ENCODE measurements around the gene OFD1. TPM values are rescaled to one million over a fixed set of nuclear protein-coding genes. Genes with fewer than 3 reads are reported as not detected.
"Not testable (repeated sequence)": the region's sequence is repeated elsewhere in the genome, so short reads cannot be mapped to it uniquely, and the experiment has no call there.

Gene OFD1
- polyA plus RNA-seq, 1 donor from 2014 or later, result 47.9 TPM

DNA sequence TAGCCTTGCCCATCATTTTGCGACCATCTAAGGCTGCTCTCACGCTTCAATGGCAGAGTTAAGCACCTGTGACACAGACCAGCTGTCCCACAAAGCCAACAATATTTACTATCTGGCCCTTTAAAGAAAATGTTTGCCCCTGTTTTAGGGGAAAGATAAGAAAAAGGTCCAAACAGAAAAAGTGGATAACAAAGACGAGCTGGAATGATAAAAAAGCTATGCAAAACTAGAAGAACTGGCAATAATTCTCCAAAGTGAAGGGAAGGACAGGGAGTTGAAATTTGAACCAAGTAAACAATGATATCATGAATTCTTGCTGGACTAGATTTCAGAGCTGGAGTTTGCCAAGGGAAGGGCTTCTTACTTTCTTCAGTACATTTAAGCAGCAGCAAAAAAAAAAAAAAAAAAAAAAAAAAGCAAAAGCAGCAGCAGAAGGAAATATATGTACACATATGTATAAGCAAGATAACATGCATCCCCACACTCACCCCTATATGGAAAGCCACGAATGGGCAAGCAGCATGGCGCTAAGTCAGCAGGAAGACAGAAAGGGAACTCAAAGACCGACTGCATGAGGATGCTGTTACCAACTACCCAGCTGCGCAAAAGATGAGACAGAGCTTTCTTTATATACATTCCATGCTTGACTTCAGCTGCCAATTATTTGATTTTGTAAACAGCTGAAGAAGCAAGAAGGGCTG is 12.6 kb upstream of the OFD1 start:
- Mint-ChIP-seq H3K4me1 (peaks cover 15 to 30% (median 27%) of the 10 kb centered on the region in 3 donors), H3K27me3 (peaks cover 1% of the 10 kb centered on the region), H3K27ac (peak overlapping the region in 2 of 3 donors; percentile 17 to 23), H3K4me3 (peak overlapping the region in 1 of 4 donors; percentile 67), H3K36me3 (peaks cover 10% of the 10 kb centered on the region), H3K9me3 (no peaks in the 10 kb centered on the region)

GRCh38 chrX:13724878-13725277 is 9.7 kb upstream of the OFD1 start:
- Mint-ChIP-seq H3K36me3 (peaks cover 11% of the 10 kb centered on the region), H3K4me1 (peaks cover 31 to 44% (median 43%) of the 10 kb centered on the region in 3 donors)
- not testable (repeated sequence) for H3K27ac Mint-ChIP-seq, H3K9me3 Mint-ChIP-seq, H3K4me3 Mint-ChIP-seq, H3K27me3 Mint-ChIP-seq

DNA sequence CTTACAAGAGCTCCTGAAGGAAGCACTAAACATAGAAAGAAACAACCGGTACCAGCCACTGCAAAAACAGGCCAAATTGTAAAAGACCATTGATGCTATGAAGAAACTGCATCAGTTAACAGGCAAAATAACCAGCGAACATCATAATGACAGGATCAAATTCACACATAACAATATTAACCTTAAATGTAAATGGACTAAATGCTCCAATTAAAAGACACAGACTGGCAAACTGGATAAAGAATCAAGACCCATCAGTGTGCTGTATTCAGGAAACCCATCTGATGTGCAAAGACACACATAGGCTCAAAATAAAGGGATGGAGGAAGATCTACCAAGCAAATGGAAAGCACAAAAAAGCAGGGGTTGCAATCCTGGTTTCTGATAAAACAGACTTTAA is 8.0 kb upstream of the OFD1 start:
- peaks cover 16% of the 10 kb centered on the region for H3K36me3 Mint-ChIP-seq
- not testable (repeated sequence) for H3K9me3 Mint-ChIP-seq, H3K4me3 Mint-ChIP-seq, H3K27ac Mint-ChIP-seq, H3K27me3 Mint-ChIP-seq
- peaks cover 33 to 51% (median 45%) of the 10 kb centered on the region in 3 donors for H3K4me1 Mint-ChIP-seq

DNA sequence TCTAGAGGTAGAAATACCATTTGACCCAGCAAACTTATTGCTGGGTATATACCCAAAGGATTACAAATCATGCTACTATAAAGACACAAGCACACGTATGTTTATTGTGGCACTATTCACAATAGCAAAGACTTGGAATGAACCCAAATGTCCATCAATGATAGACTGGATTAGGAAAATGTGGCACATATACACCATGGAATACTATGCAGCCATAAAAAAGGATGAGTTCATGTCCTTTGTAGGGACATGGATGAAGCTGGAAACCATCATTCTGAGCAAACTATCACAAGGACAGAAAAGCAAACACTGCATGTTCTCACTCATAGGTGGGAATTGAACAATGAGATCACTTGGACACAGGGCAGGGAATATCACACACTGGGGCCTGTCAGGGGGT is 4.0 kb upstream of the OFD1 start:
- H3K9me3 Mint-ChIP-seq, H3K27me3 Mint-ChIP-seq: not testable (repeated sequence)
- H3K4me3 Mint-ChIP-seq, result peak overlapping the region in 1 of 4 donors; percentile 13
- peaks cover 11% of the 10 kb centered on the region for H3K36me3 Mint-ChIP-seq
- H3K27ac Mint-ChIP-seq, result peak overlapping the region in 1 of 3 donors; percentile 22
- peaks cover 44 to 60% (median 48%) of the 10 kb centered on the region in 3 donors for H3K4me1 Mint-ChIP-seq

- no peaks in the 10 kb centered on the region for H3K27me3 Mint-ChIP-seq
- H3K36me3 Mint-ChIP-seq, result peaks cover 13% of the 10 kb centered on the region
- peaks cover 0 to 2% (median 0%) of the 10 kb centered on the region in 3 donors for H3K9me3 Mint-ChIP-seq
- H3K4me3 Mint-ChIP-seq, result peak overlapping the region; percentile 62 to 98 (median 95)
- peak overlapping the region in 1 of 3 donors; percentile 3 for H3K27ac Mint-ChIP-seq
- H3K4me1 Mint-ChIP-seq, result peaks cover 43 to 58% (median 44%) of the 10 kb centered on the region in 3 donors
Observed at GRCh38 chrX:13732246-13733067, 2.1 kb upstream of the OFD1 start.

DNA sequence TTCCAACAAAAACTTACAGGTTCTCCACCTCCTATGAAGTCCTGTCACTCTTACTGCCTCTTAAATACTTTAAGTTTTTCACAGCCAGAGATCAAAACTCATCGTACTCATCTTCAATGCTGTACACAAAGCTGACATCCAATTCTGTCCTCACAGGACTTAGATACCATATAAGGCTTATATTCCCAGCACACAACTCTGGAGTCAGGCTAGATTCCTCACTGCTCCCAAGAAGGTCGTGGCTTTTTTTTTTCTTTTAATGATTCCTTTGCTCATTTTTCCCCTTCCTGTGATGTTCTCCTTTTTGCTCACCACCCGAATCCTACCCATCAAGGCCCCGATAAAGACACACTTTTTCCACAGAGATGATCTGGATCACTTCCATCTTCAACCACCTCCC is 1.0 kb upstream of the OFD1 start:
- H3K27me3 Mint-ChIP-seq, result no peaks in the 10 kb centered on the region
- H3K27ac Mint-ChIP-seq, result peak overlapping the region; percentile 78 to 99 (median 98)
- H3K4me3 Mint-ChIP-seq, result peak overlapping the region; percentile 92 to 98 (median 95)
- H3K4me1 Mint-ChIP-seq, result peaks cover 38 to 49% (median 38%) of the 10 kb centered on the region in 3 donors
- peaks cover 0 to 2% (median 0%) of the 10 kb centered on the region in 3 donors for H3K9me3 Mint-ChIP-seq
- H3K36me3 Mint-ChIP-seq, result peaks cover 13% of the 10 kb centered on the region

- Mint-ChIP-seq H3K27ac (peak overlapping the region; percentile 54 to 84 (median 84)), H3K36me3 (peaks cover 10% of the 10 kb centered on the region), H3K9me3 (no peaks in the 10 kb centered on the region), H3K4me3 (peak overlapping the region in 3 of 4 donors; percentile 72 to 85 (median 78)), H3K27me3 (no peaks in the 10 kb centered on the region), H3K4me1 (peaks cover 24 to 27% (median 26%) of the 10 kb centered on the region in 3 donors)
Observed at GRCh38 chrX:13741695-13742094, 7.1 kb downstream of the OFD1 start.

DNA sequence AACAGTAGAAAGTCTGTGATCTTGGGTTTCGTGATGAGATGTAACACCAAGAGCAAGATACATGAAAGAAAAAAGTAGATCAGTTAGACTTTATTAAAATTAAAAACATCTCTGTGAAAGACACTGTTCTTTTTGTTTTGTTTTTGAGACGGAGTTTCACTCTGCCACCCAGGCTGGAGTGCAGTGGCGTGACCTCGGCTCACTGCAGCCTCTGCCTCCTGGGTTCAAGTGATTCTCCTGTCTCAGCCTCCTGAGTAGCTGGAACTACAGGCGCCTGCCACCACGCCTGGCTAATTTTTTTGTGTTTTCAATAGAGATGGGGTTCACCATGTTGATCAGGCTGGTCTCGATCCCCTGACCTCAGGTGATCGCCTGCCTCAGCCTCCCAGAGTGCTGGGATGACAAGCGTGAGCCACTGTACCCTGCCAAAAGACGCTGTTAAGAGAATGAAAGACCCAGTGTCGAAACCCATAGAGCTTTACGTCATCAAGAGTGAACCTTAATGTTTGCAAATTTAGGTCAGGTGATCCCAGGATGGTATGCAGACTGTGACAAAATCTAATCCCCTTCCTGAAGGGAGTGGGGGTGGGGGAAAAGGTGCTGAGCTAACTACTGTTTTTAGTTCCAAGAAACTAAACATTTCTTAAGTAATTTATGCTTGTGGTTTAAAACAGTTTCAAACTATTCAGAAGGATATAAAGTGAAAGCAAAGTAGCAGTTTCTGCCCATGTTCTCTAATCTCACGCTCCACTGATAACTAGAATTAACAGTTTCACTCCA is 8.0 kb downstream of the OFD1 start:
- Mint-ChIP-seq H3K27ac (peak overlapping the region; percentile 84 to 98 (median 84)), H3K27me3 (no peaks in the 10 kb centered on the region), H3K4me1 (peaks cover 21 to 27% (median 22%) of the 10 kb centered on the region in 3 donors), H3K36me3 (peaks cover 9% of the 10 kb centered on the region), H3K4me3 (peak overlapping the region; percentile 72 to 90 (median 87)), H3K9me3 (no peaks in the 10 kb centered on the region)

GRCh38 chrX:13747836-13748235 is 13.3 kb downstream of the OFD1 start:
- Mint-ChIP-seq H3K27me3 (no peaks in the 10 kb centered on the region), H3K27ac (no peak overlapping the region), H3K36me3 (peaks cover 11% of the 10 kb centered on the region), H3K4me1 (peaks cover 22 to 29% (median 29%) of the 10 kb centered on the region in 3 donors), H3K9me3 (no peaks in the 10 kb centered on the region), H3K4me3 (no peak overlapping the region)

- Mint-ChIP-seq H3K4me1 (peaks cover 21 to 31% (median 27%) of the 10 kb centered on the region in 3 donors), H3K4me3 (no peak overlapping the region), H3K27ac (peak overlapping the region in 1 of 3 donors; percentile 43), H3K9me3 (no peaks in the 10 kb centered on the region), H3K27me3 (no peaks in the 10 kb centered on the region), H3K36me3 (peaks cover 10% of the 10 kb centered on the region)
Observed at GRCh38 chrX:13748486-13748885, 13.9 kb downstream of the OFD1 start.

GRCh38 chrX:13750204-13750603 is 15.7 kb downstream of the OFD1 start:
- Mint-ChIP-seq H3K36me3 (peaks cover 5% of the 10 kb centered on the region), H3K4me3 (no peak overlapping the region), H3K27ac (peak overlapping the region in 2 of 3 donors; percentile 23 to 24), H3K4me1 (peaks cover 26 to 33% (median 29%) of the 10 kb centered on the region in 3 donors), H3K9me3 (no peaks in the 10 kb centered on the region), H3K27me3 (no peaks in the 10 kb centered on the region)

- peak overlapping the region in 1 of 3 donors; percentile 26 for H3K27ac Mint-ChIP-seq
- peaks cover 30 to 37% (median 32%) of the 10 kb centered on the region in 3 donors for H3K4me1 Mint-ChIP-seq
- no peaks in the 10 kb centered on the region for H3K27me3 Mint-ChIP-seq
- peaks cover 2% of the 10 kb centered on the region for H3K36me3 Mint-ChIP-seq
- H3K9me3 Mint-ChIP-seq, result no peaks in the 10 kb centered on the region
- no peak overlapping the region for H3K4me3 Mint-ChIP-seq
Observed at GRCh38 chrX:13750812-13751211, 16.3 kb downstream of the OFD1 start.

DNA sequence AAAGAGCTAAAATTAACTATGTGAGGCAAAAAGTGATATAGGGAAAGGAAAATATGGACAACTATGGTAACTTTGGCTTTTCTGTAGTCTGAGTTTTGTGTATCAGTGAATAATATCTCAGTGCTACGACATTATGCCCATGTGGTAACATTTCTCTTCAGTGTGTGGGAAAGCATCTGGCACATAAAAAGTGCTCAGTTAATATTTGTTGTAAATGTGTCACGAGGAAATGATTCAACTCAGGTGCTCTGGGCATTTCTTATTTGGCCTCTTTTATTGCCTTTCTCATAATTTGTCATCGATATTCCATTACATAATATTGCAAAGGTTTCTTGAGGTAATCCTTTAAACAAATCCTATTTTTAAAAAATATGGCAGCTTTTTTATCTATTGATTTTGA is 17.6 kb downstream of the OFD1 start:
- H3K4me1 Mint-ChIP-seq, result peaks cover 30 to 42% (median 32%) of the 10 kb centered on the region in 3 donors
- H3K36me3 Mint-ChIP-seq, result peaks cover 6% of the 10 kb centered on the region
- H3K27ac Mint-ChIP-seq, result peak overlapping the region in 1 of 3 donors; percentile 7

DNA sequence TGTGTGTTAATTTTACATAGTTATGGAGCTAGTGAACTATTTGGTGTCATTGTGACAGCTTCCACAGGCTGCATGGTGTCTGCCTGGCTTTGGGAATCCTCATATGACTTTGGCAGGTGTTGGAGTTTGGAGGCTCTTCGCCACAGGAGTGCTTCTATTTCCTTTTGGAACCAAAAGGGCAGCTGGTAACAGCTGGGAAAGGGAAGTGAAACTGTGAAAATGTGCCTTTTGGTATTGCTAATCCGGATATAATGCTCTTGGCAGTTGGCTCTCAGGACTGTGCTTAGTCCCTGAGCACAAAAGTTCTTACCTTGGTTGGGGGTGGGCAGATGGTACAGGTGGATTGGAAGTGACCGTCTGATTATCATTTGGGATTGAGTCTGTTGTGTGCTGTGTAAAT is 18.1 kb downstream of the OFD1 start:
- Mint-ChIP-seq H3K9me3 (no peaks in the 10 kb centered on the region), H3K27me3 (no peaks in the 10 kb centered on the region), H3K27ac (peak overlapping the region; percentile 18 to 62 (median 46)), H3K36me3 (peaks cover 7% of the 10 kb centered on the region), H3K4me1 (peaks cover 30 to 38% (median 32%) of the 10 kb centered on the region in 3 donors), H3K4me3 (peak overlapping the region in 2 of 4 donors; percentile 78 to 80)

More for the DNA sequence above, 17.6 kb downstream of the OFD1 start:
- Mint-ChIP-seq H3K9me3 (no peaks in the 10 kb centered on the region), H3K4me3 (no peak overlapping the region), H3K27me3 (no peaks in the 10 kb centered on the region)

Measured in IgD-negative memory B cell (primary cell).